Subcutaneous adipose tissue (tissue), 4 donors: ENCODE data around the gene RABEP2. TPM values are rescaled to one million over a fixed set of nuclear protein-coding genes. Genes with fewer than 3 reads are reported as not detected.

Source experiments
- CTCF ChIP-seq: fragments of 450-650 bp; IDR thresholded peaks from one replicate; pipeline ENCODE4 v1.5.1; 2016; ENCODE audit warnings: low read depth, mild to moderate bottlenecking, control low read depth, antibody characterized with exemption, moderate library complexity
- total RNA-seq, 4 donors: library from RNA; depleted of rRNA; stranded (reverse); fragments of >200 nt; gene quantifications; one replicate each; pipeline ENCODE4 v1.1.0, GENCODE V29; 2016

Gene RABEP2
- total RNA-seq, 4 donors from 2014 or later: 9.0 to 19.6 (median 16.4) TPM

- no peak for TF ChIP-seq CTCF
Measured at GRCh38 chr16:28958216-28958615, 33.2 kb upstream of the RABEP2 start.

- no peak for TF ChIP-seq CTCF
Measured at GRCh38 chr16:28951410-28951943, 26.4 kb upstream of the RABEP2 start.

GRCh38 chr16:28950648-28951409, 25.8 kb upstream of the RABEP2 start, which contains the start of gene NFATC2IP:
NFATC2IP (plus strand) TSS chr16:28950937; CDS start chr16:28951012, 75 bp downstream.
- no peak for TF ChIP-seq CTCF

- no peak for TF ChIP-seq CTCF
Measured at GRCh38 chr16:28946681-28947080, 21.6 kb upstream of the RABEP2 start.

- no peak for TF ChIP-seq CTCF
Measured at GRCh38 chr16:28943281-28943680, 18.2 kb upstream of the RABEP2 start.

- TF ChIP-seq CTCF: no peak
Measured at GRCh38 chr16:28938721-28939120, 13.7 kb upstream of the RABEP2 start.

GRCh38 chr16:28937222-28937876, 12.3 kb upstream of the RABEP2 start:
- no peak for TF ChIP-seq CTCF
